ENCODE data around the gene MLXIP.

The MLXIP gene

GRCh38 chr12:122058549-122059149 is 19.9 kb upstream of the MLXIP start:
- no CpG with 5 or more reads among the region's 11 CpGs for WGBS, 2 donors (ENCODE audit: extremely low coverage in 2 of 2, insufficient read length in 2 of 2, insufficient replicate concordance in 1 of 2)
- Histone ChIP-seq H3K27me3 (ENCODE audit: control insufficient read depth in 3 of 3, insufficient read depth in 3 of 3, low read depth in 1 of 3, low read length in 3 of 3) (no peaks in the 10 kb centered on the region), H2BK120ac (ENCODE audit: low read depth, low read length) (no peak overlapping the region), H3K4me2 (ENCODE audit: insufficient read depth, low read length, poor library complexity, severe bottlenecking) (no peak overlapping the region), H3K4me3 (ENCODE audit: low read length in 2 of 2) (no peak overlapping the region), H3K79me1 (ENCODE audit: low read depth, low read length) (peaks cover 4% of the 10 kb centered on the region), H2BK12ac (ENCODE audit: low read length) (no peak overlapping the region), H3K4me1 (ENCODE audit: control insufficient read depth in 2 of 2, insufficient read depth in 1 of 2, low read depth in 1 of 2, low read length in 2 of 2) (peaks cover 2 to 8% of the 10 kb centered on the region in 2 donors), H3K9me3 (replicated peaks in 1 of 2; ENCODE audit: control insufficient read depth in 2 of 2, insufficient read depth in 1 of 2, low read depth in 1 of 2, low read length in 2 of 2) (no peaks in the 10 kb centered on the region), H3K27ac (replicated peaks; ENCODE audit: low read length) (no peak overlapping the region), H2AK5ac (ENCODE audit: low read depth, low read length) (no peak overlapping the region), H3K9ac (ENCODE audit: low read depth, low read length, poor library complexity) (no peak overlapping the region), H3K36me3 (replicated peaks in 1 of 2; ENCODE audit: control insufficient read depth in 2 of 2, insufficient read depth in 2 of 2, low read length in 2 of 2) (peaks cover 49 to 75% of the 10 kb centered on the region in 2 donors), H3K14ac (ENCODE audit: low read length) (no peak overlapping the region), H3K4ac (ENCODE audit: low read length) (no peak overlapping the region), H2BK5ac (ENCODE audit: low read length) (no peak overlapping the region), H2BK15ac (ENCODE audit: low read length) (no peak overlapping the region), H4K91ac (ENCODE audit: low read depth, low read length, poor library complexity) (no peak overlapping the region), H2AFZ (ENCODE audit: low read length) (no peak overlapping the region), H3K23ac (ENCODE audit: low read depth, low read length, poor library complexity) (no peak overlapping the region), H4K8ac (ENCODE audit: low read depth, low read length) (no peak overlapping the region), H3K18ac (ENCODE audit: low read length) (no peak overlapping the region)
- DNase-seq (ENCODE audit: low spot score), result no peak

DNA sequence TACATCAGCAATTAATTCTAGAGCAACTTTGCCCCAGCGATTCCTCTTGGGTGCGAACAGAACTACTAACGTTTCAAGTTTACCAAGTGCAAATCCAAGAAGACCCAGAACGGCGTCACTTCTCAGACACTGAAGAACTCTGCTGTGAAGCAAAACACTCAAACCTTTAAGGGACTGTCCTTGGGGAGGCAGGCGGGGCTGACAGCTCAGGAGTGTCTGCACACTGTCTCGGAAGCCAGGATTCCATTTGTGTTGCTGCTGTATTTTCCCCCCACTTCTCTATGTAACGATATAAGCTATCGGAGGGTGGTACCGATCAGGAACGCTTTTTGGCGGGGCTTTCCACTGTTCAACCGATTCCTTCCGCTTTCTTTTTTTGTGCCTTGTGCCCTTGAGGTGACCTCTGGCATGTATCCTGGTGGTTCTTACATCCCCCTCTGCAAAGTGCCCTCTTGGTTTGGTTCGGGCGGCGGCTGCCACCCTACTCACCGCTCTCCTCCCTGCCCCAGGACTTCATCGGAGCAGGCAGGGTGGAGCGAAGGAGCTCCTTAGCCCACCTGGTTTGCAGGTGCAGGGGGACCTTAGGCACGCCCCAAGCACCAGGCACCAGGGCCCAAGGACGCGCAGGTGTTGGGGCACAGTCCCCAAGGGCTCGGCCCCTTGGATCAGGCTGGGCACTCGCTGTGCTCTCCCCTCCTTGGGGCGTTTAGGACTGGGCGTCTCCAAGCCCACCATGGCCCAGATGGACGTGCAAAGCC is 19.2 kb upstream of the MLXIP start:
- Histone ChIP-seq H3K79me1 (ENCODE audit: low read depth, low read length) (peaks cover 4% of the 10 kb centered on the region), H2BK5ac (ENCODE audit: low read length) (no peak overlapping the region), H3K36me3 (replicated peaks in 1 of 2; ENCODE audit: control insufficient read depth in 2 of 2, insufficient read depth in 2 of 2, low read length in 2 of 2) (peaks cover 49 to 75% of the 10 kb centered on the region in 2 donors), H3K9me3 (replicated peaks in 1 of 2; ENCODE audit: control insufficient read depth in 2 of 2, insufficient read depth in 1 of 2, low read depth in 1 of 2, low read length in 2 of 2) (no peaks in the 10 kb centered on the region), H3K4me3 (ENCODE audit: low read length in 2 of 2) (no peak overlapping the region), H3K27me3 (ENCODE audit: control insufficient read depth in 3 of 3, insufficient read depth in 3 of 3, low read depth in 1 of 3, low read length in 3 of 3) (no peaks in the 10 kb centered on the region), H2AFZ (ENCODE audit: low read length) (no peak overlapping the region), H2BK12ac (ENCODE audit: low read length) (no peak overlapping the region), H3K27ac (replicated peaks; ENCODE audit: low read length) (no peak overlapping the region), H3K18ac (ENCODE audit: low read length) (no peak overlapping the region), H3K23ac (ENCODE audit: low read depth, low read length, poor library complexity) (peak overlapping the region; percentile 44), H4K91ac (ENCODE audit: low read depth, low read length, poor library complexity) (no peak overlapping the region), H2BK120ac (ENCODE audit: low read depth, low read length) (no peak overlapping the region), H2BK15ac (ENCODE audit: low read length) (no peak overlapping the region), H3K4me1 (ENCODE audit: control insufficient read depth in 2 of 2, insufficient read depth in 1 of 2, low read depth in 1 of 2, low read length in 2 of 2) (peaks cover 7 to 10% of the 10 kb centered on the region in 2 donors), H3K4me2 (ENCODE audit: insufficient read depth, low read length, poor library complexity, severe bottlenecking) (no peak overlapping the region), H3K9ac (ENCODE audit: low read depth, low read length, poor library complexity) (peak overlapping the region; percentile 30), H2AK5ac (ENCODE audit: low read depth, low read length) (no peak overlapping the region), H4K8ac (ENCODE audit: low read depth, low read length) (no peak overlapping the region), H3K4ac (ENCODE audit: low read length) (no peak overlapping the region), H3K14ac (ENCODE audit: low read length) (no peak overlapping the region)
- DNase-seq (ENCODE audit: low spot score), result no peak
- WGBS, 2 donors (ENCODE audit: extremely low coverage in 2 of 2, insufficient read length in 2 of 2, insufficient replicate concordance in 1 of 2), result no CpG with 5 or more reads among the region's 28 CpGs

- Histone ChIP-seq H2AK5ac (ENCODE audit: low read depth, low read length) (no peak overlapping the region), H3K79me1 (ENCODE audit: low read depth, low read length) (peaks cover 4% of the 10 kb centered on the region), H3K36me3 (replicated peaks in 1 of 2; ENCODE audit: control insufficient read depth in 2 of 2, insufficient read depth in 2 of 2, low read length in 2 of 2) (peaks cover 43 to 67% of the 10 kb centered on the region in 2 donors), H3K4me2 (ENCODE audit: insufficient read depth, low read length, poor library complexity, severe bottlenecking) (no peak overlapping the region), H2BK5ac (ENCODE audit: low read length) (no peak overlapping the region), H3K9me3 (replicated peaks in 1 of 2; ENCODE audit: control insufficient read depth in 2 of 2, insufficient read depth in 1 of 2, low read depth in 1 of 2, low read length in 2 of 2) (no peaks in the 10 kb centered on the region), H4K91ac (ENCODE audit: low read depth, low read length, poor library complexity) (no peak overlapping the region), H3K4me1 (ENCODE audit: control insufficient read depth in 2 of 2, insufficient read depth in 1 of 2, low read depth in 1 of 2, low read length in 2 of 2) (peaks cover 13 to 17% of the 10 kb centered on the region in 2 donors), H3K23ac (ENCODE audit: low read depth, low read length, poor library complexity) (no peak overlapping the region), H3K4ac (ENCODE audit: low read length) (no peak overlapping the region), H2BK120ac (ENCODE audit: low read depth, low read length) (no peak overlapping the region), H3K14ac (ENCODE audit: low read length) (no peak overlapping the region), H2AFZ (ENCODE audit: low read length) (no peak overlapping the region), H3K27ac (replicated peaks; ENCODE audit: low read length) (no peak overlapping the region), H3K4me3 (ENCODE audit: low read length in 2 of 2) (no peak overlapping the region), H2BK15ac (ENCODE audit: low read length) (no peak overlapping the region), H3K27me3 (ENCODE audit: control insufficient read depth in 3 of 3, insufficient read depth in 3 of 3, low read depth in 1 of 3, low read length in 3 of 3) (no peaks in the 10 kb centered on the region), H4K8ac (ENCODE audit: low read depth, low read length) (no peak overlapping the region), H2BK12ac (ENCODE audit: low read length) (no peak overlapping the region), H3K18ac (ENCODE audit: low read length) (no peak overlapping the region), H3K9ac (ENCODE audit: low read depth, low read length, poor library complexity) (no peak overlapping the region)
- no CpG with 5 or more reads among the region's 22 CpGs for WGBS, 2 donors (ENCODE audit: extremely low coverage in 2 of 2, insufficient read length in 2 of 2, insufficient replicate concordance in 1 of 2)
- DNase-seq (ENCODE audit: low spot score), result no peak
Measured at GRCh38 chr12:122060081-122060501, 18.5 kb upstream of the MLXIP start.

GRCh38 chr12:122061253-122061652 is 17.3 kb upstream of the MLXIP start:
- WGBS, 2 donors (ENCODE audit: extremely low coverage in 2 of 2, insufficient read length in 2 of 2, insufficient replicate concordance in 1 of 2), result no CpG with 5 or more reads among the region's 23 CpGs
- H4K91ac ChIP-seq (ENCODE audit: low read depth, low read length, poor library complexity), result no peak overlapping the region

More at GRCh38 chr12:122061253-122061652, 17.3 kb upstream of the MLXIP start:
- no peak overlapping the region for H2AK5ac ChIP-seq (ENCODE audit: low read depth, low read length)
- no peak overlapping the region for H3K4ac ChIP-seq (ENCODE audit: low read length)
- H3K18ac ChIP-seq (ENCODE audit: low read length), result no peak overlapping the region
- no peaks in the 10 kb centered on the region for H3K9me3 ChIP-seq (replicated peaks in 1 of 2; ENCODE audit: control insufficient read depth in 2 of 2, insufficient read depth in 1 of 2, low read depth in 1 of 2, low read length in 2 of 2)
- H2BK15ac ChIP-seq (ENCODE audit: low read length), result no peak overlapping the region
- H2AFZ ChIP-seq (ENCODE audit: low read length), result no peak overlapping the region
- peaks cover 36 to 59% of the 10 kb centered on the region in 2 donors for H3K36me3 ChIP-seq (replicated peaks in 1 of 2; ENCODE audit: control insufficient read depth in 2 of 2, insufficient read depth in 2 of 2, low read length in 2 of 2)
- H3K27ac ChIP-seq (replicated peaks; ENCODE audit: low read length), result no peak overlapping the region
- DNase-seq (ENCODE audit: low spot score), result no peak
- H2BK120ac ChIP-seq (ENCODE audit: low read depth, low read length), result no peak overlapping the region
- peaks cover 14 to 20% of the 10 kb centered on the region in 2 donors for H3K4me1 ChIP-seq (ENCODE audit: control insufficient read depth in 2 of 2, insufficient read depth in 1 of 2, low read depth in 1 of 2, low read length in 2 of 2)
- H3K27me3 ChIP-seq (ENCODE audit: control insufficient read depth in 3 of 3, insufficient read depth in 3 of 3, low read depth in 1 of 3, low read length in 3 of 3), result no peaks in the 10 kb centered on the region
- no peak overlapping the region for H3K23ac ChIP-seq (ENCODE audit: low read depth, low read length, poor library complexity)
- no peak overlapping the region for H3K4me3 ChIP-seq (ENCODE audit: low read length in 2 of 2)
- no peak overlapping the region for H4K8ac ChIP-seq (ENCODE audit: low read depth, low read length)
- H3K4me2 ChIP-seq (ENCODE audit: insufficient read depth, low read length, poor library complexity, severe bottlenecking), result no peak overlapping the region
- no peak overlapping the region for H2BK5ac ChIP-seq (ENCODE audit: low read length)
- no peak overlapping the region for H3K14ac ChIP-seq (ENCODE audit: low read length)
- H3K9ac ChIP-seq (ENCODE audit: low read depth, low read length, poor library complexity), result no peak overlapping the region
- H3K79me1 ChIP-seq (ENCODE audit: low read depth, low read length), result peaks cover 4% of the 10 kb centered on the region
- no peak overlapping the region for H2BK12ac ChIP-seq (ENCODE audit: low read length)
